Posterior vena cava (tissue), 2 donors: ENCODE results near the gene KIAA1586. TPM values are rescaled to one million over a fixed set of nuclear protein-coding genes. Genes with fewer than 3 reads are reported as not detected.
"Not testable (repeated sequence)": the region's sequence is repeated elsewhere in the genome, so short reads cannot be mapped to it uniquely, and the experiment has no call there.

Experiments
- DNase-seq: peaks from one replicate; pipeline ENCODE4 v3.0.0-alpha.2; 2020; ENCODE audit warnings: low spot score
- intact Hi-C, 2 donors: fragments of 100-400 bp; cut with DNase I; formaldehyde crosslinking; loops; one replicate each; pipeline versions ENCODE4 v1.14.1 to v1.14.2; 2022 to 2023
- total RNA-seq, 2 donors: library from RNA; stranded (reverse); fragmentation: NEBNext Ultra II Directional; extraction: Animal tissue kit (Norgen Biotek cat#: 25700); gene quantifications; one replicate each; pipeline ENCODE4 v1.2.1, GENCODE V29; 2021
- donor health status: DM: yes; HTN: yes; CAD: no.
- donor health status: DM: yes; HTN: yes; CAD: no.

Gene KIAA1586
- total RNA-seq, 2 donors from 2014 or later = 15.3 to 15.8 TPM

- DNase-seq, intact Hi-C loops: not testable (repeated sequence)
Measured at GRCh38 chr6:57090458-57091067, 44.1 kb downstream of the KIAA1586 start.

GRCh38 chr6:57091375-57091774 is 44.9 kb downstream of the KIAA1586 start:
- DNase-seq, intact Hi-C loops: not testable (repeated sequence)

GRCh38 chr6:57094689-57095088 is 48.2 kb downstream of the KIAA1586 start:
- intact Hi-C loops = no loop called here
- DNase-seq = no peak

GRCh38 chr6:57097596-57097995 is 51.1 kb downstream of the KIAA1586 start:
- no peak for DNase-seq
- intact Hi-C loops = no loop called here

- intact Hi-C loops = no loop called here
- no peak for DNase-seq
Measured at GRCh38 chr6:57102976-57103375, 56.5 kb downstream of the KIAA1586 start.

GRCh38 chr6:57104336-57104735 is 57.8 kb downstream of the KIAA1586 start:
- intact Hi-C loops = no loop called here
- no peak for DNase-seq

Other genes with a start within 250 kb of the KIAA1586 start
- gene BEND6, start 91.6 kb upstream of the KIAA1586 start, total RNA-seq = 10 to 100 TPM in 1 of 2 donors, 1 to 10 TPM in 1; 9.8 to 18.5 TPM
- gene ZNF451, start 43.5 kb downstream of the KIAA1586 start, total RNA-seq = 10 to 100 TPM; 45.0 to 50.5 TPM
- gene BAG2, start 125.6 kb downstream of the KIAA1586 start, total RNA-seq = 10 to 100 TPM; 32.6 to 45.8 TPM
- gene RAB23, start 175.6 kb downstream of the KIAA1586 start, total RNA-seq = 10 to 100 TPM; 46.6 to 73.9 TPM